Measurements from ENCODE around the gene HSDL2. TPM values are rescaled to one million over a fixed set of nuclear protein-coding genes. Genes with fewer than 3 reads are reported as not detected.
"Not testable (repeated sequence)": the region's sequence is repeated elsewhere in the genome, so short reads cannot be mapped to it uniquely, and the experiment has no call there.

HSDL2 gene
- total RNA-seq, 4 donors from 2014 or later: 37.8 to 54.8 (median 43.8) TPM

- no peak overlapping the region for H3K4me3 ChIP-seq (replicated peaks in 1 of 3)
- no peak overlapping the region for H3K27ac ChIP-seq
- TF ChIP-seq, protein P1, sequence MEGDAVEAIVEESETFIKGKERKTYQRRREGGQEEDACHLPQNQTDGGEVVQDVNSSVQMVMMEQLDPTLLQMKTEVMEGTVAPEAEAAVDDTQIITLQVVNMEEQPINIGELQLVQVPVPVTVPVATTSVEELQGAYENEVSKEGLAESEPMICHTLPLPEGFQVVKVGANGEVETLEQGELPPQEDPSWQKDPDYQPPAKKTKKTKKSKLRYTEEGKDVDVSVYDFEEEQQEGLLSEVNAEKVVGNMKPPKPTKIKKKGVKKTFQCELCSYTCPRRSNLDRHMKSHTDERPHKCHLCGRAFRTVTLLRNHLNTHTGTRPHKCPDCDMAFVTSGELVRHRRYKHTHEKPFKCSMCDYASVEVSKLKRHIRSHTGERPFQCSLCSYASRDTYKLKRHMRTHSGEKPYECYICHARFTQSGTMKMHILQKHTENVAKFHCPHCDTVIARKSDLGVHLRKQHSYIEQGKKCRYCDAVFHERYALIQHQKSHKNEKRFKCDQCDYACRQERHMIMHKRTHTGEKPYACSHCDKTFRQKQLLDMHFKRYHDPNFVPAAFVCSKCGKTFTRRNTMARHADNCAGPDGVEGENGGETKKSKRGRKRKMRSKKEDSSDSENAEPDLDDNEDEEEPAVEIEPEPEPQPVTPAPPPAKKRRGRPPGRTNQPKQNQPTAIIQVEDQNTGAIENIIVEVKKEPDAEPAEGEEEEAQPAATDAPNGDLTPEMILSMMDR (IDR thresholded peaks at IDR 0.05): no peak
- TF ChIP-seq POLR2A (IDR thresholded peaks at IDR 0.05): no peak
- no peaks in the 10 kb centered on the region for H3K36me3 ChIP-seq
- WGBS, 2 donors: 2 to 95% methylated on average over 1 of the region's 1 CpG
- no peak for DNase-seq
- H3K9me3 ChIP-seq: no peaks in the 10 kb centered on the region
- intact Hi-C loops (cut with DNase I): loop anchor here (10.0 kb wide), 1 partner anchor 114 kb away; the partner anchor contains the start of gene KIAA1958
- H3K4me1 ChIP-seq: no peaks in the 10 kb centered on the region
- no peaks in the 10 kb centered on the region for H3K27me3 ChIP-seq
Observed at GRCh38 chr9:112371060-112371459, 8.8 kb upstream of the HSDL2 start.

DNA sequence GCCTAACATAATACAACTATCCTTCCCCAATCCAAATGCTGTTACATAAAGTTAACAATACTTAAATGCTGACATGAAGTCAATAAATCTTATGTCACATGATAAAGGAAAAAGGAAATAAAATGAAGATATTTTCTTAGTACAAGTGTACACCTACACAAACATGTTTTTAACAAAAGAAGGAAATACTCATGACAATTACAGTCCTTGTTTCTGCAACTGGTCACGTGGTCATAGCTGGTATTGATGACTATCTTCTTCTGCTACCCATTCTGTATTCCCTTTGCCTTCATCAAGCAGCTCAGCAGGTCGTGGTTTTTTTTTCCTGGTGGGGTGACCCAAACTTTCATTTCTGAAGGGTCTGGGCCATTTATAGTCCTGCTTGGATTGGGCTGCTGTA lies 6.2 kb upstream of the HSDL2 start:
- 84 to 89% methylated on average over 2 of the region's 2 CpGs for WGBS, 2 donors
- not testable (repeated sequence) for H3K4me3 ChIP-seq (replicated peaks in 1 of 3); H3K36me3 ChIP-seq; H3K27ac ChIP-seq; H3K9me3 ChIP-seq; H3K27me3 ChIP-seq; DNase-seq
- intact Hi-C loops (cut with DNase I): loop anchor here (10.0 kb wide), 1 partner anchor 111 kb away; the partner anchor contains the start of gene KIAA1958
- H3K4me1 ChIP-seq: peaks cover 14 to 15% of the 10 kb centered on the region in 2 donors

DNA sequence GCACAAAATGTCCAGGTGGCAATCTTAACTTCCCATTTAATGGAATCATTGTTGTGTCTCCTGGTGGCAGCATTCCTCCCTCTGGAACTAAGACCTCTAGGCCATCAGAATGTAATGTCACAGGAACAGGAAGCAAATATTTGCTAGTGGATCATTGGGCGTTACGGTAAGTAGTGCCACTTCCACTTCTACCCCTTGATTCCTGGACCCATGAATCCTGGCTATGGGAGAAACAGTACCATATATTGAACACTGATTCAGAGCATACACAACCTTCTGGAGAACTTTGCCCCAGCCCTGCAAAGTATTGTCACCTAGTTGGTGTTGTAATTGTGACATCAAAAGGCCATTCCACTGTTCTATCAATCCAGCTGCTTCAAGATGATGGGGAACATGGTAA lies 5.7 kb upstream of the HSDL2 start:
- H3K36me3 ChIP-seq; DNase-seq; H3K27ac ChIP-seq; H3K9me3 ChIP-seq; H3K27me3 ChIP-seq; H3K4me3 ChIP-seq (replicated peaks in 1 of 3): not testable (repeated sequence)
- peaks cover 14 to 18% of the 10 kb centered on the region in 2 donors for H3K4me1 ChIP-seq
- intact Hi-C loops (cut with DNase I): loop anchor here (10.0 kb wide), 1 partner anchor 111 kb away; the partner anchor contains the start of gene KIAA1958
- 94 to 96% methylated on average over 2 of the region's 2 CpGs for WGBS, 2 donors

DNA sequence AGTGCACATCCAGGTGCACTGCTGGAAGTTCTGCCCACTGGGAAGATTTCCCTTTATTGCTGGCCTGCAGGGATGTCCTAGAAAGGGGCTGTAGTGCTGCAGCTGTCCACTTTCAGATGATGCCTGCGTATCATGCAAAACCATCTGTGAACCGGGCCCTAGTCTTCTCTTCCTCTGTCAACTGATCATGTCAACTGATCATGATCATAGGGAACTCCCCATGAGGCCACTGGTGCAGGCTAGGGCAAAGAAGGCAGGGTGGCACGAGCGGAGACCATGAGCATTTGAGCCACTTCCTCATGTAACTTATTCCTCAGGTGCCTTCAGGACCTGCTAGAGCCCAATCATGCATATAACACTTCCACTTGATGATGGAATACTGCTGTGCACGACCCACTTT lies 4.5 kb upstream of the HSDL2 start:
- intact Hi-C loops (cut with DNase I): loop anchor here (10.0 kb wide), 1 partner anchor 109 kb away; the partner anchor contains the start of gene KIAA1958
- Histone ChIP-seq H3K4me1 (peaks cover 14 to 18% of the 10 kb centered on the region in 2 donors), H3K27me3 (no peaks in the 10 kb centered on the region), H3K27ac (no peak overlapping the region), H3K36me3 (no peaks in the 10 kb centered on the region), H3K9me3 (no peaks in the 10 kb centered on the region), H3K4me3 (replicated peaks in 1 of 3) (no peak overlapping the region)
- 77 to 81% methylated on average over 5 of the region's 5 CpGs for WGBS, 2 donors
- DNase-seq: no peak
- TF ChIP-seq, protein P1 (IDR thresholded peaks at IDR 0.05): no peak
- TF ChIP-seq POLR2A (IDR thresholded peaks at IDR 0.05): no peak

DNA sequence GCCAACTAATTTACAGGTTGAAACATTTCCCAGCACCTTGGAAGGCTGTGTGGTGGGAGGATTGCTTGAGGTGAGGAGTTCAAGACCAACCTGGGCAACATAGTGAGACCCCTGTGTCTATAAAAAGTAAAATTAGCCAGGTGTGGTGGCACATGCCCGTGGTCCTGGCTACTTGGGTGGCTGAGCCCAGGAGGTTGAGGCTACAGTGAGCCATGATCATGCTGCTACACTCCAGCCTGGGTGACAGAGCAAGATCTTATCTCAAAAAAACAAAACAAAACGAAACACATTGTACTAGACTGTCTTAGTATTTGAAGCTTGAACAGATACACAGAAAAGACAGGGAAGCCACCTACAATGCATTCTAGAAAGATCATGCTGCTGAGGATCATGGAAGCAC lies 2.8 kb upstream of the HSDL2 start:
- TF ChIP-seq, protein P1 (IDR thresholded peaks at IDR 0.05): no peak
- TF ChIP-seq POLR2A (IDR thresholded peaks at IDR 0.05): no peak
- Histone ChIP-seq H3K27ac (no peak overlapping the region), H3K4me1 (peaks cover 23% of the 10 kb centered on the region in 2 donors), H3K36me3 (no peaks in the 10 kb centered on the region), H3K9me3 (no peaks in the 10 kb centered on the region), H3K27me3 (no peaks in the 10 kb centered on the region), H3K4me3 (replicated peaks in 1 of 3) (no peak overlapping the region)
- intact Hi-C loops (cut with DNase I): loop anchor here (10.0 kb wide), 1 partner anchor 108 kb away; the partner anchor contains the start of gene KIAA1958
- peak in 1 of 2 donors; percentile 21 for DNase-seq
- 39 to 56% methylated on average over 2 of the region's 2 CpGs for WGBS, 2 donors

- TF ChIP-seq, protein P1 (IDR thresholded peaks at IDR 0.05): no peak
- TF ChIP-seq POLR2A (IDR thresholded peaks at IDR 0.05): no peak
- no peaks in the 10 kb centered on the region for H3K9me3 ChIP-seq
- no peaks in the 10 kb centered on the region for H3K36me3 ChIP-seq
- 55 to 67% methylated on average over 1 of the region's 1 CpG for WGBS, 2 donors
- DNase-seq: no peak
- H3K27ac ChIP-seq: peak overlapping the region in 2 of 3 donors; percentile 99 to 100
- H3K27me3 ChIP-seq: no peaks in the 10 kb centered on the region
- intact Hi-C loops (cut with DNase I): loop anchor here (10.0 kb wide), 1 partner anchor 107 kb away; the partner anchor contains the start of gene KIAA1958
- peaks cover 23% of the 10 kb centered on the region in 2 donors for H3K4me1 ChIP-seq
- H3K4me3 ChIP-seq (replicated peaks in 1 of 3): peak overlapping the region in 2 of 3 donors; percentile 0 to 84
Observed at GRCh38 chr9:112377684-112378327, 2.1 kb upstream of the HSDL2 start.
